ENCODE measurements around the gene DCANP1. TPM values are rescaled to one million over a fixed set of nuclear protein-coding genes. Genes with fewer than 3 reads are reported as not detected.

DCANP1 gene
- total RNA-seq, 2 experiments from 2014 or later, result 0.08 TPM; not detected in 1

GRCh38 chr5:135396459-135397055, 50.6 kb downstream of the DCANP1 start:
- DNase-seq, result no peak
- H3K27ac ChIP-seq (ENCODE audit: low read depth in 1 of 2, low read length in 2 of 2), result no peak overlapping the region
- peak overlapping the region; percentile 91 for H3K4me3 Mint-ChIP-seq
- no peaks in the 10 kb centered on the region for H3K27me3 Mint-ChIP-seq
- H3K9me3 ChIP-seq (ENCODE audit: control insufficient read depth in 1 of 2, insufficient read depth in 1 of 2, low read length in 2 of 2), result no peaks in the 10 kb centered on the region
- no peaks in the 10 kb centered on the region for H3K9me3 Mint-ChIP-seq
- peaks cover 67% of the 10 kb centered on the region for H3K4me1 ChIP-seq (ENCODE audit: insufficient read depth, low read length)
- peaks cover 49% of the 10 kb centered on the region for H3K36me3 Mint-ChIP-seq (ENCODE audit: low read depth)
- POLR2A ChIA-PET, result no interaction called here
- peaks cover 14% of the 10 kb centered on the region for H3K36me3 ChIP-seq (ENCODE audit: insufficient read depth, low read length)
- CTCF ChIA-PET, result no interaction called here
- no peak for TF ChIP-seq CTCF (IDR thresholded peaks at IDR 0.05)
- H3K27me3 ChIP-seq (ENCODE audit: control insufficient read depth in 1 of 2, insufficient read depth in 2 of 2, low read length in 2 of 2), result no peaks in the 10 kb centered on the region
- peaks cover 78% of the 10 kb centered on the region for H3K4me1 Mint-ChIP-seq (ENCODE audit: low read depth)
- intact Hi-C loops (cut with DNase I, micrococcal nuclease), result no loop called here
- ATAC-seq (ENCODE audit: poor library complexity), result no peak
- no peak overlapping the region for H3K4me3 ChIP-seq (ENCODE audit: low read length)
- no peak overlapping the region for H3K27ac Mint-ChIP-seq

- ChIA-PET POLR2A (no interaction called here), CTCF (no interaction called here)
- intact Hi-C loops (cut with DNase I, micrococcal nuclease), result no loop called here
- H3K27ac Mint-ChIP-seq, result no peak overlapping the region
- Histone ChIP-seq H3K4me1 (ENCODE audit: insufficient read depth, low read length) (peaks cover 72% of the 10 kb centered on the region), H3K4me3 (ENCODE audit: low read length) (no peak overlapping the region), H3K27ac (ENCODE audit: low read depth in 1 of 2, low read length in 2 of 2) (no peak overlapping the region), H3K36me3 (ENCODE audit: insufficient read depth, low read length) (peaks cover 17% of the 10 kb centered on the region), H3K27me3 (ENCODE audit: control insufficient read depth in 1 of 2, insufficient read depth in 2 of 2, low read length in 2 of 2) (no peaks in the 10 kb centered on the region), H3K9me3 (ENCODE audit: control insufficient read depth in 1 of 2, insufficient read depth in 1 of 2, low read length in 2 of 2) (no peaks in the 10 kb centered on the region)
- H3K9me3 Mint-ChIP-seq, result no peaks in the 10 kb centered on the region
- peaks cover 84% of the 10 kb centered on the region for H3K4me1 Mint-ChIP-seq (ENCODE audit: low read depth)
- DNase-seq, result no peak
- H3K4me3 Mint-ChIP-seq, result peak overlapping the region; percentile 47
- TF ChIP-seq CTCF (IDR thresholded peaks at IDR 0.05), result no peak
- H3K27me3 Mint-ChIP-seq, result no peaks in the 10 kb centered on the region
- no peak for ATAC-seq (ENCODE audit: poor library complexity)
- H3K36me3 Mint-ChIP-seq (ENCODE audit: low read depth), result peaks cover 53% of the 10 kb centered on the region
Observed at GRCh38 chr5:135395866-135396265, 51.3 kb downstream of the DCANP1 start.

GRCh38 chr5:135395451-135395850, 51.7 kb downstream of the DCANP1 start:
- Mint-ChIP-seq H3K27me3 (no peaks in the 10 kb centered on the region), H3K36me3 (ENCODE audit: low read depth) (peaks cover 56% of the 10 kb centered on the region), H3K4me3 (peak overlapping the region; percentile 32), H3K9me3 (no peaks in the 10 kb centered on the region), H3K4me1 (ENCODE audit: low read depth) (peaks cover 86% of the 10 kb centered on the region), H3K27ac (no peak overlapping the region)
- TF ChIP-seq CTCF (IDR thresholded peaks at IDR 0.05), result no peak
- CTCF ChIA-PET, result no interaction called here
- peaks cover 75% of the 10 kb centered on the region for H3K4me1 ChIP-seq (ENCODE audit: insufficient read depth, low read length)
- H3K36me3 ChIP-seq (ENCODE audit: insufficient read depth, low read length), result peaks cover 18% of the 10 kb centered on the region
- no peak overlapping the region for H3K27ac ChIP-seq (ENCODE audit: low read depth in 1 of 2, low read length in 2 of 2)
- H3K4me3 ChIP-seq (ENCODE audit: low read length), result no peak overlapping the region
- ATAC-seq (ENCODE audit: poor library complexity) (no peak), DNase-seq (no peak)
- no peaks in the 10 kb centered on the region for H3K9me3 ChIP-seq (ENCODE audit: control insufficient read depth in 1 of 2, insufficient read depth in 1 of 2, low read length in 2 of 2)
- H3K27me3 ChIP-seq (ENCODE audit: control insufficient read depth in 1 of 2, insufficient read depth in 2 of 2, low read length in 2 of 2), result no peaks in the 10 kb centered on the region
- POLR2A ChIA-PET, result no interaction called here
- intact Hi-C loops (cut with DNase I, micrococcal nuclease), result no loop called here

Other genes with a start within 250 kb of the DCANP1 start
- gene MACROH2A1, start 48.1 kb downstream of the DCANP1 start, total RNA-seq, result 100 to 1,000 TPM; 114 to 120 TPM
- under 1 TPM in 1 of 2 experiments, not detected in 1; 0.11 TPM for gene TIFAB, start 5.0 kb upstream of the DCANP1 start, total RNA-seq
- gene NEUROG1, start 88.6 kb upstream of the DCANP1 start, total RNA-seq, result not detected
- not detected for gene CXCL14, start 131.6 kb upstream of the DCANP1 start, total RNA-seq